GM12878 (cell line): ENCODE measurements around the gene STPG4. TPM values are rescaled to one million over a fixed set of nuclear protein-coding genes. Genes with fewer than 3 reads are reported as not detected.

ENCODE experiments used
- ATAC-seq: fragments of 200-7000 bp; cut with Tn5 transposase; 3 replicates; pipeline ENCODE4 v1.9.1; 2020; ENCODE audit warnings: mild to moderate bottlenecking, moderate library complexity
- BruUV-seq: library from RNA; stranded (reverse); fragments of 400-500 nt; replicated peaks from 2 replicates; lab custom pipeline; 2021; lab: Mats Ljungman, UMichigan
- CTCF ChIA-PET: fragments of 300-600 bp; sonication (Branson Sonifier 250); formaldehyde crosslinking; extraction: SDS; loops from one replicate; lab custom pipeline; 2021; ENCODE audit warnings: inconsistent platforms; lab: Yijun Ruan, JAX
- POLR2A ChIA-PET: fragments of 350-600 bp; formaldehyde crosslinking; extraction: SDS; loops from one replicate; lab custom pipeline; 2021; ENCODE audit warnings: inconsistent platforms; lab: Charles Lee
- RAD21 ChIA-PET: fragments of 300-600 bp; sonication (Branson Sonifier 250); formaldehyde crosslinking; loops from one replicate; lab custom pipeline; 2023; ENCODE audit warnings: antibody characterized with exemption; ENCODE audit not compliant: unreplicated experiment; lab: Charles Lee
- SMC1A ChIA-PET: fragments of 300-600 bp; sonication (Branson Sonifier 250); formaldehyde crosslinking; loops from one replicate; lab custom pipeline; 2023; ENCODE audit not compliant: unreplicated experiment, uncharacterized antibody; lab: Charles Lee
- DNase-seq: peaks from one replicate; pipeline ENCODE4 v3.0.0-alpha.2; 2011; ENCODE audit warnings: low read depth, low spot score
- FAIRE-seq: peaks from 3 replicates; lab custom pipeline; 2011; peaks lifted over from hg19 to GRCh38; lab: Jason Lieb, UNC
- H2AFZ ChIP-seq: 2 replicates; pipeline ENCODE4 v1.6.0; 2011; ENCODE audit warnings: low read depth, low read length, control low read depth; ENCODE audit not compliant: control insufficient read depth
- H3K27ac ChIP-seq: 2 replicates; pipeline ENCODE4 v1.5.1; 2011; ENCODE audit warnings: control low read depth; ENCODE audit not compliant: control insufficient read depth, insufficient read depth
- H3K27me3 ChIP-seq, 2 experiments: replicated peaks in 1 of 2; 2 replicates each; pipeline versions ENCODE4 v1.6.0 to v1.6.1; 2011; ENCODE audit warnings: low read length in 1 of 2; ENCODE audit not compliant: control insufficient read depth in 2 of 2, insufficient read depth in 2 of 2
- H3K36me3 ChIP-seq, 2 experiments: 2 replicates each; pipeline ENCODE4 v1.5.1; 2011; ENCODE audit warnings: low read length in 1 of 2; ENCODE audit not compliant: control insufficient read depth in 2 of 2, insufficient read depth in 2 of 2
- H3K4me1 ChIP-seq: 2 replicates; pipeline ENCODE4 v1.6.1; 2011; ENCODE audit warnings: mild to moderate bottlenecking, low read length, moderate library complexity, mixed read lengths; ENCODE audit not compliant: control insufficient read depth, insufficient read depth
- H3K4me2 ChIP-seq: 2 replicates; pipeline ENCODE4 v1.6.0; 2011; ENCODE audit warnings: control low read depth; ENCODE audit not compliant: control insufficient read depth, insufficient read depth
- H3K4me3 ChIP-seq: fragments of 200-600 bp; sonication (generic); 2 replicates; pipeline ENCODE4 v1.5.1; 2016
- H3K79me2 ChIP-seq: 2 replicates; pipeline ENCODE4 v1.6.0; 2011; ENCODE audit warnings: low read length; ENCODE audit not compliant: control insufficient read depth, insufficient read depth
- H3K9ac ChIP-seq: 2 replicates; pipeline ENCODE4 v1.8.0; 2011; ENCODE audit warnings: low read length, control low read depth, mixed read lengths; ENCODE audit not compliant: control insufficient read depth, insufficient read depth
- H3K9me3 ChIP-seq: replicated peaks from 3 replicates; pipeline ENCODE4 v1.5.1; 2011; ENCODE audit warnings: mild to moderate bottlenecking, low read length; ENCODE audit not compliant: control insufficient read depth, insufficient read depth
- H4K20me1 ChIP-seq: 2 replicates; pipeline ENCODE4 v1.6.0; 2011; ENCODE audit not compliant: control insufficient read depth, insufficient read depth
- ATF3 ChIP-seq: IDR thresholded peaks from 2 replicates; pipeline ENCODE4 v1.6.1; 2011; ENCODE audit warnings: low read depth, mild to moderate bottlenecking, low read length, moderate library complexity, borderline replicate concordance; ENCODE audit errors: extremely low read depth
- E2F8 ChIP-seq: fragments of 450-650 bp; IDR thresholded peaks from 2 replicates; pipeline ENCODE4 v1.6.1; 2018; ENCODE audit warnings: mild to moderate bottlenecking, low read depth, moderate library complexity; ENCODE audit not compliant: partially characterized antibody
- EGR1 ChIP-seq, 2 experiments: IDR thresholded peaks; 1 replicate in 1 of 2; 2 replicates in 1 of 2; pipeline ENCODE4 v1.6.1; 2011 to 2012; ENCODE audit warnings: low read depth in 2 of 2, low read length in 2 of 2, borderline replicate concordance in 1 of 2, mild to moderate bottlenecking in 1 of 2, moderate library complexity in 1 of 2
- KDM1A ChIP-seq: fragments of 200-600 bp; sonication (generic); IDR thresholded peaks from 2 replicates; pipeline ENCODE4 v1.6.1; 2016; ENCODE audit warnings: borderline replicate concordance
- NR2C2 ChIP-seq: IDR thresholded peaks from 2 replicates; pipeline ENCODE4 v1.6.1; 2011; ENCODE audit warnings: borderline replicate concordance, low read depth; ENCODE audit not compliant: control insufficient read depth, insufficient read length
- PML ChIP-seq: IDR thresholded peaks from 2 replicates; pipeline ENCODE4 v1.6.1; 2012; ENCODE audit warnings: low read length, inconsistent platforms
- RELA ChIP-seq: fragments of 450-650 bp; IDR thresholded peaks from 2 replicates; pipeline ENCODE4 v1.8.0; 2014; ENCODE audit warnings: borderline replicate concordance; ENCODE audit not compliant: partially characterized antibody
- SRF ChIP-seq, 2 experiments: IDR thresholded peaks; 2 replicates each; pipeline ENCODE4 v1.6.1; 2011; ENCODE audit warnings: low read depth in 2 of 2, low read length in 2 of 2, mild to moderate bottlenecking in 1 of 2, moderate library complexity in 1 of 2
- TCF12 ChIP-seq: IDR thresholded peaks from 2 replicates; pipeline ENCODE4 v1.6.1; 2011; ENCODE audit warnings: low read depth, mild to moderate bottlenecking, low read length
- USF2 ChIP-seq: IDR thresholded peaks from 2 replicates; pipeline ENCODE4 v1.6.1; 2011; ENCODE audit warnings: low read depth, low read length, improper control_type of control experiment, borderline replicate concordance
- ZNF207 ChIP-seq: fragments of 450-650 bp; IDR thresholded peaks from 2 replicates; pipeline ENCODE4 v1.6.1; 2014; ENCODE audit warnings: antibody characterized with exemption, mild to moderate bottlenecking, borderline replicate concordance
- WGBS: methylation state at CpG from one replicate; pipeline ENCODE4 v1.1.6; 2016; ENCODE audit warnings: low lambda C conversion rate; ENCODE audit not compliant: insufficient replicate concordance, insufficient coverage; ENCODE audit errors: missing lambda C conversion rate; 5-methylcytosine and 5-hydroxymethylcytosine counted together
- in situ Hi-C: fragments of 300-500 bp; cut with MboI; formaldehyde crosslinking; loops from 9 replicates; pipeline ENCODE4 v1.14.3; 2018; ENCODE audit warnings: mixed read lengths
- intact Hi-C: fragments of 100-400 bp; cut with micrococcal nuclease; formaldehyde crosslinking; loops from one replicate; pipeline ENCODE4 v1.14.2; 2022; ENCODE audit not compliant: unreplicated experiment
- polyA plus RNA-seq, 11 experiments: library from polyadenylated mRNA; depleted of rRNA in 4 of 11; unstranded in 6 of 11; stranded (reverse) in 5 of 11; fragments of >200 nt; fragmentation: Nextera tagmentation in 4 of 11; fragmentation: Illumina TruSeq in 1 of 11; extraction: Ambion mirVana in 4 of 11; extraction: Trizol in 1 of 11; gene quantifications; 1 replicate in 1 of 11; 2 replicates in 10 of 11; pipeline versions ENCODE4 v1.2.1 to v1.2.3, GENCODE V29; 2011 to 2016; ENCODE audit warnings: inconsistent platforms in 2 of 11, missing spikeins in 2 of 11, low read depth in 1 of 11
- total RNA-seq, 4 experiments: library from RNA; depleted of rRNA in 3 of 4; stranded (reverse); fragments of >200 nt in 3 of 4; fragmentation: Illumina TruSeq in 1 of 4; extraction: Trizol in 1 of 4; gene quantifications; 2 replicates each; pipeline versions ENCODE4 v1.2.1 to v1.2.3, GENCODE V29; 2013 to 2021
- TF ChIP-seq, protein P1 (sequence below): fragments of 450-650 bp; IDR thresholded peaks from 2 replicates; pipeline ENCODE4 v1.6.1; 2017; ENCODE audit warnings: mild to moderate bottlenecking, low read depth, inconsistent platforms; ENCODE audit not compliant: poor library complexity, severe bottlenecking
- TF ChIP-seq, protein P2 (sequence below): fragments of 450-650 bp; IDR thresholded peaks from 2 replicates; pipeline ENCODE4 v1.6.1; 2014; ENCODE audit warnings: mild to moderate bottlenecking

The STPG4 gene
- total and polyA plus RNA-seq, 10 of the 15 experiments (the other 5 are each of a cell fraction or from before 2014, with no cell fraction given) = 0.10 to 0.29 (median 0.19) TPM; not detected in 3

GRCh38 chr2:47187069-47187468 lies 32.0 kb upstream of the STPG4 start (continued):
- TF ChIP-seq, protein P1, sequence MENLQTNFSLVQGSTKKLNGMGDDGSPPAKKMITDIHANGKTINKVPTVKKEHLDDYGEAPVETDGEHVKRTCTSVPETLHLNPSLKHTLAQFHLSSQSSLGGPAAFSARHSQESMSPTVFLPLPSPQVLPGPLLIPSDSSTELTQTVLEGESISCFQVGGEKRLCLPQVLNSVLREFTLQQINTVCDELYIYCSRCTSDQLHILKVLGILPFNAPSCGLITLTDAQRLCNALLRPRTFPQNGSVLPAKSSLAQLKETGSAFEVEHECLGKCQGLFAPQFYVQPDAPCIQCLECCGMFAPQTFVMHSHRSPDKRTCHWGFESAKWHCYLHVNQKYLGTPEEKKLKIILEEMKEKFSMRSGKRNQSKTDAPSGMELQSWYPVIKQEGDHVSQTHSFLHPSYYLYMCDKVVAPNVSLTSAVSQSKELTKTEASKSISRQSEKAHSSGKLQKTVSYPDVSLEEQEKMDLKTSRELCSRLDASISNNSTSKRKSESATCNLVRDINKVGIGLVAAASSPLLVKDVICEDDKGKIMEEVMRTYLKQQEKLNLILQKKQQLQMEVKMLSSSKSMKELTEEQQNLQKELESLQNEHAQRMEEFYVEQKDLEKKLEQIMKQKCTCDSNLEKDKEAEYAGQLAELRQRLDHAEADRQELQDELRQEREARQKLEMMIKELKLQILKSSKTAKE = no peak
- no peak for TF ChIP-seq PML
- no peak for TF ChIP-seq RELA
- no peak for TF ChIP-seq KDM1A
- TF ChIP-seq NR2C2 = no peak

DNA sequence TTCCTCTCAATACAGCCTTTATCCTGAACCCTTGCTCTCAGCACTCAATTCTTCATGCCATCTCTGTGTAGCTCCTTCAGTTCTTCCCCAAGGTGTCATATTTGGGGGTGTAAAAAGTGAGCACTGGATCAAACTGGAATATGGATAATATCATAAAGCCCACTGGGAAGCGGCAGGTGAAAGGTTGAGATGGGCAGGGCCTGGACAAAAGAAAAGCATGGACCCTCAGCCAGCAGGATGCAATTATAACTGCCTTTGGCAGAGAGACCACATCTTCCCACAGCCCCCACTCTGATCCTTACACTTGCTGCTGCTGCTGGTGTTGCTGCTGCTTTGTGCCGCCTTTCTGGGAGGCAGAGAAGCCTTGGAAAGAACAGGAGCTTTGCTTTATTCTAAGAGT lies 31.2 kb upstream of the STPG4 start:
- Histone ChIP-seq H3K9me3 (no peaks in the 10 kb centered on the region), H3K27me3 (no peaks in the 10 kb centered on the region), H3K27ac (no peak overlapping the region), H2AFZ (no peak overlapping the region), H3K4me1 (0 out of 2 replicates have a peak, but pooled peaks cover under 1% of the 10 kb centered on the region), H4K20me1 (no peaks in the 10 kb centered on the region), H3K36me3 (no peaks in the 10 kb centered on the region), H3K9ac (no peak overlapping the region), H3K79me2 (no peaks in the 10 kb centered on the region), H3K4me3 (no peak overlapping the region), H3K4me2 (no peak overlapping the region)
- ChIA-PET CTCF (interaction anchor here (1.3 to 1.4 kb wide), 2 partner anchors 11 to 85 kb away, joined by 3 to 5 read pairs; no protein-coding TSS in a partner anchor), POLR2A (no interaction called here), SMC1A (interaction anchor here (0.6 kb wide), 1 partner anchor 378 kb away, joined by 3 read pairs; no protein-coding TSS in a partner anchor), RAD21 (interaction anchor here (1.1 kb wide), 1 partner anchor 127 kb away, joined by 3 read pairs; no protein-coding TSS in a partner anchor)
- intact Hi-C loops = no loop called here
- BruUV-seq = no TSS peak
- ATAC-seq (no peak), FAIRE-seq (no peak), DNase-seq (no peak)
- 66% methylated on average over 2 of the region's 2 CpGs for WGBS
- in situ Hi-C loops = no loop called here
- TF ChIP-seq EGR1 (IDR thresholded peaks at IDR 0.05; ENCODE audit: borderline replicate concordance in 1 of 2, low read depth in 2 of 2, low read length in 2 of 2) (no peak), USF2 (no peak), TCF12 (no peak), ZNF207 (no peak), ATF3 (no peak), SRF (IDR thresholded peaks at IDR 0.05; ENCODE audit: low read depth in 2 of 2, low read length in 2 of 2) (no peak), E2F8 (no peak), PML (no peak)
- TF ChIP-seq, protein P2, sequence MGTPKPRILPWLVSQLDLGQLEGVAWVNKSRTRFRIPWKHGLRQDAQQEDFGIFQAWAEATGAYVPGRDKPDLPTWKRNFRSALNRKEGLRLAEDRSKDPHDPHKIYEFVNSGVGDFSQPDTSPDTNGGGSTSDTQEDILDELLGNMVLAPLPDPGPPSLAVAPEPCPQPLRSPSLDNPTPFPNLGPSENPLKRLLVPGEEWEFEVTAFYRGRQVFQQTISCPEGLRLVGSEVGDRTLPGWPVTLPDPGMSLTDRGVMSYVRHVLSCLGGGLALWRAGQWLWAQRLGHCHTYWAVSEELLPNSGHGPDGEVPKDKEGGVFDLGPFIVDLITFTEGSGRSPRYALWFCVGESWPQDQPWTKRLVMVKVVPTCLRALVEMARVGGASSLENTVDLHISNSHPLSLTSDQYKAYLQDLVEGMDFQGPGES = no peak
